ENCODE measurements around the gene GIMAP8.

Gene GIMAP8

DNA sequence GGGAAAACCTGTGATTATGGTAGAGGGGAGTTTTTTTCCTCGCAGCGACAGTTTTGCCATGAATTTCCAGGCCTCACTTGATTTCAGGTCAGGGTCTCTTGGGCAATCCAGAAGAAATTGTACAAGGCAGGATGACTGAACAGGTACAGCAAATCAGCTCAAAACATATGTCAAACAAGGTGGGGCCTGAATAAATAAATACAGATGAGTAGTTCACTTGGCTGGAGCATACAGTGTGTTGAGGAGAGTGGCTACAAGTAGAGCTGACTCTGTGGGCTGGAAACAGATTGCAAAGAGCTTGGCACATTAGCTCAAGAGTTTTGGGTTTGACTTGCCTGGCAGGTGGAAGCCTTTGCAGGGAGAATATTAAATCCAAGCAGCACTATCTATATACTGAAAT, 15.0 kb downstream of the GIMAP8 start:
- Histone ChIP-seq H2BK12ac (ENCODE audit: low read length) (no peak overlapping the region), H3K4me2 (ENCODE audit: insufficient read depth, low read length, poor library complexity, severe bottlenecking) (no peak overlapping the region), H3K4ac (ENCODE audit: low read length) (no peak overlapping the region), H3K23ac (ENCODE audit: low read depth, low read length, poor library complexity) (no peak overlapping the region), H2BK15ac (ENCODE audit: low read length) (no peak overlapping the region), H2BK5ac (ENCODE audit: low read length) (no peak overlapping the region), H3K4me1 (ENCODE audit: control insufficient read depth in 2 of 2, insufficient read depth in 1 of 2, low read depth in 1 of 2, low read length in 2 of 2) (no peaks in the 10 kb centered on the region), H3K36me3 (replicated peaks in 1 of 2; ENCODE audit: control insufficient read depth in 2 of 2, insufficient read depth in 2 of 2, low read length in 2 of 2) (no peaks in the 10 kb centered on the region), H3K9ac (ENCODE audit: low read depth, low read length, poor library complexity) (no peak overlapping the region), H3K79me1 (ENCODE audit: low read depth, low read length) (no peaks in the 10 kb centered on the region), H2BK120ac (ENCODE audit: low read depth, low read length) (no peak overlapping the region), H2AK5ac (ENCODE audit: low read depth, low read length) (no peak overlapping the region), H3K9me3 (replicated peaks in 1 of 2; ENCODE audit: control insufficient read depth in 2 of 2, insufficient read depth in 1 of 2, low read depth in 1 of 2, low read length in 2 of 2) (no peaks in the 10 kb centered on the region), H3K27me3 (ENCODE audit: control insufficient read depth in 3 of 3, insufficient read depth in 3 of 3, low read depth in 1 of 3, low read length in 3 of 3) (peaks cover 0 to 17% (median 0%) of the 10 kb centered on the region in 3 experiments), H3K14ac (ENCODE audit: low read length) (no peak overlapping the region), H2AFZ (ENCODE audit: low read length) (no peak overlapping the region), H3K4me3 (ENCODE audit: low read length in 2 of 2) (no peak overlapping the region), H4K8ac (ENCODE audit: low read depth, low read length) (no peak overlapping the region), H3K18ac (ENCODE audit: low read length) (no peak overlapping the region), H3K27ac (replicated peaks; ENCODE audit: low read length) (no peak overlapping the region), H4K91ac (ENCODE audit: low read depth, low read length, poor library complexity) (no peak overlapping the region)
- DNase-seq (ENCODE audit: low spot score), result no peak
- WGBS, 2 donors (ENCODE audit: extremely low coverage in 2 of 2, insufficient read length in 2 of 2, insufficient replicate concordance in 1 of 2), result no CpG with 5 or more reads among the region's 2 CpGs

DNA sequence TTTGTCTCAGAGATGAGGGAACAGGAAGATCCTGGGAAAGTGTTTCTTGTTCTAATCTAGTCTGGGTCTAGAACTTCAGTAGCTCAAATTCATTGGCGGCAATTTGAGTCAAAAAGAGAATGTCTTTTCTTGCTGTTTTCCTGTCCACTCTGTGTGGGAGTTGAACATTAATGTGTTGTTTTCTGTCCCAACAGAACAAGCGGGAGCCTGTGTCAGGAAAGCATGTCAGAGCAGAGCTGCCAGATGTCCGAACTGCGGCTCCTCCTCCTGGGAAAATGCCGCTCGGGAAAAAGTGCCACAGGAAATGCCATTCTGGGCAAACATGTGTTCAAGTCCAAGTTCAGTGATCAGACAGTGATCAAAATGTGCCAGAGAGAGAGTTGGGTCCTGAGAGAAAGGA, 16.0 kb downstream of the GIMAP8 start:
- no peak overlapping the region for H3K4ac ChIP-seq (ENCODE audit: low read length)
- WGBS, 2 donors (ENCODE audit: extremely low coverage in 2 of 2, insufficient read length in 2 of 2, insufficient replicate concordance in 1 of 2), result no CpG with 5 or more reads among the region's 6 CpGs
- H3K18ac ChIP-seq (ENCODE audit: low read length), result no peak overlapping the region

DNA sequence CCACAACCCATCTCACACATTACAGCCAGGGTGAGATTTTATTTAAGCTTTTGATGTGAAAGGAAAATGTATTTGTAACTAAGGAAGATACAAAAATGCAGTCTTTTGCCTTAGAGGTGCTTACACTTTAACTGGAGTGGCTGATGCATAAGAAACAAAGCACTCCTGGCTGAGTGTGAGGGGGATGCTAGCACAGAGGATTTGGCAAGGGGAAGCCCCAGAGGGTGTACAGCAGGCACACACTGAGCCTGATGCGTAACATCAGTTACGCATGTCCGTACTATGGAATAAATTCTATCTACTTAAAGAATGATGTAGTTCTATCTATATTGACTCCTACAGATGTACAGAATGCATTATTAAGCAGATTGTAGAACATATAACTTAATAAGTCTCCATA, 17.8 kb downstream of the GIMAP8 start:
- H2BK120ac ChIP-seq (ENCODE audit: low read depth, low read length), result no peak overlapping the region

More for the DNA sequence above, 16.0 kb downstream of the GIMAP8 start:
- Histone ChIP-seq H3K14ac (ENCODE audit: low read length) (no peak overlapping the region), H3K23ac (ENCODE audit: low read depth, low read length, poor library complexity) (no peak overlapping the region), H2BK5ac (ENCODE audit: low read length) (no peak overlapping the region), H3K79me1 (ENCODE audit: low read depth, low read length) (no peaks in the 10 kb centered on the region), H2AK5ac (ENCODE audit: low read depth, low read length) (no peak overlapping the region), H4K8ac (ENCODE audit: low read depth, low read length) (no peak overlapping the region), H3K9ac (ENCODE audit: low read depth, low read length, poor library complexity) (no peak overlapping the region), H3K36me3 (replicated peaks in 1 of 2; ENCODE audit: control insufficient read depth in 2 of 2, insufficient read depth in 2 of 2, low read length in 2 of 2) (no peaks in the 10 kb centered on the region), H3K4me3 (ENCODE audit: low read length in 2 of 2) (no peak overlapping the region), H3K4me2 (ENCODE audit: insufficient read depth, low read length, poor library complexity, severe bottlenecking) (no peak overlapping the region), H3K4me1 (ENCODE audit: control insufficient read depth in 2 of 2, insufficient read depth in 1 of 2, low read depth in 1 of 2, low read length in 2 of 2) (no peaks in the 10 kb centered on the region), H3K27me3 (ENCODE audit: control insufficient read depth in 3 of 3, insufficient read depth in 3 of 3, low read depth in 1 of 3, low read length in 3 of 3) (peaks cover 0 to 19% (median 0%) of the 10 kb centered on the region in 3 experiments), H3K27ac (replicated peaks; ENCODE audit: low read length) (no peak overlapping the region), H4K91ac (ENCODE audit: low read depth, low read length, poor library complexity) (no peak overlapping the region), H2BK120ac (ENCODE audit: low read depth, low read length) (no peak overlapping the region), H2AFZ (ENCODE audit: low read length) (no peak overlapping the region), H3K9me3 (replicated peaks in 1 of 2; ENCODE audit: control insufficient read depth in 2 of 2, insufficient read depth in 1 of 2, low read depth in 1 of 2, low read length in 2 of 2) (no peaks in the 10 kb centered on the region), H2BK15ac (ENCODE audit: low read length) (no peak overlapping the region), H2BK12ac (ENCODE audit: low read length) (no peak overlapping the region)
- DNase-seq (ENCODE audit: low spot score), result no peak

DNA sequence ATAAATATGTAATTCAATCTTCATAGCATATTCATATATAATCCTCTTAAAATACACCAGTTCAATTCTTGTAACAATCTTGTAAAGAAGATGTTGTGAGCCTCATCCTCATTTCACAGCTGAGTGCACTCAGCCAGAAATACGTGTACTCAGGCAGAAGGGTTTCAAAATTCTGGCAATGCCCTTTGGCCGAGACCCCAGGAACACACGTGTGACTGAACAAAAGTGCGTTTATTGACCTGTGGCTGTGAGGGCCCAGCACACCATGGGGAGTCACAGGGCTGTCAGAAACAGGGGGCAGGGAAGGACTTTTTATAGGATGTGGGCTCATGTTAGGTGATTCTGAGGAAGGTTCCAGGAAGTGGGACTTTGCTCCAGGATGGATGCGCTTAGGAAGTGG, 21.5 kb downstream of the GIMAP8 start:
- Histone ChIP-seq H4K91ac (ENCODE audit: low read depth, low read length, poor library complexity) (no peak overlapping the region), H2AK5ac (ENCODE audit: low read depth, low read length) (no peak overlapping the region), H3K79me1 (ENCODE audit: low read depth, low read length) (no peaks in the 10 kb centered on the region), H3K23ac (ENCODE audit: low read depth, low read length, poor library complexity) (no peak overlapping the region), H3K14ac (ENCODE audit: low read length) (no peak overlapping the region), H2BK120ac (ENCODE audit: low read depth, low read length) (no peak overlapping the region), H3K4me2 (ENCODE audit: insufficient read depth, low read length, poor library complexity, severe bottlenecking) (no peak overlapping the region), H2AFZ (ENCODE audit: low read length) (no peak overlapping the region), H2BK15ac (ENCODE audit: low read length) (no peak overlapping the region), H3K27ac (replicated peaks; ENCODE audit: low read length) (no peak overlapping the region), H3K27me3 (ENCODE audit: control insufficient read depth in 3 of 3, insufficient read depth in 3 of 3, low read depth in 1 of 3, low read length in 3 of 3) (peaks cover 0 to 16% (median 0%) of the 10 kb centered on the region in 3 experiments), H3K4ac (ENCODE audit: low read length) (no peak overlapping the region), H3K9me3 (replicated peaks in 1 of 2; ENCODE audit: control insufficient read depth in 2 of 2, insufficient read depth in 1 of 2, low read depth in 1 of 2, low read length in 2 of 2) (no peaks in the 10 kb centered on the region), H3K9ac (ENCODE audit: low read depth, low read length, poor library complexity) (no peak overlapping the region), H3K18ac (ENCODE audit: low read length) (no peak overlapping the region), H3K4me3 (ENCODE audit: low read length in 2 of 2) (no peak overlapping the region), H3K4me1 (ENCODE audit: control insufficient read depth in 2 of 2, insufficient read depth in 1 of 2, low read depth in 1 of 2, low read length in 2 of 2) (peaks cover 3 to 5% of the 10 kb centered on the region in 2 donors), H4K8ac (ENCODE audit: low read depth, low read length) (no peak overlapping the region), H2BK5ac (ENCODE audit: low read length) (no peak overlapping the region), H2BK12ac (ENCODE audit: low read length) (no peak overlapping the region), H3K36me3 (replicated peaks in 1 of 2; ENCODE audit: control insufficient read depth in 2 of 2, insufficient read depth in 2 of 2, low read length in 2 of 2) (no peaks in the 10 kb centered on the region)
- no peak for DNase-seq (ENCODE audit: low spot score)
- WGBS, 2 donors (ENCODE audit: extremely low coverage in 2 of 2, insufficient read length in 2 of 2, insufficient replicate concordance in 1 of 2), result no CpG with 5 or more reads among the region's 5 CpGs

More for the DNA sequence above, 17.8 kb downstream of the GIMAP8 start:
- no peak overlapping the region for H3K9ac ChIP-seq (ENCODE audit: low read depth, low read length, poor library complexity)
- H2AK5ac ChIP-seq (ENCODE audit: low read depth, low read length), result no peak overlapping the region
- H3K27me3 ChIP-seq (ENCODE audit: control insufficient read depth in 3 of 3, insufficient read depth in 3 of 3, low read depth in 1 of 3, low read length in 3 of 3), result peaks cover 0 to 19% (median 0%) of the 10 kb centered on the region in 3 experiments
- DNase-seq (ENCODE audit: low spot score), result no peak
- no peak overlapping the region for H2BK12ac ChIP-seq (ENCODE audit: low read length)
- H3K18ac ChIP-seq (ENCODE audit: low read length), result no peak overlapping the region
- WGBS, 2 donors (ENCODE audit: extremely low coverage in 2 of 2, insufficient read length in 2 of 2, insufficient replicate concordance in 1 of 2), result no CpG with 5 or more reads among the region's 3 CpGs
- no peak overlapping the region for H3K23ac ChIP-seq (ENCODE audit: low read depth, low read length, poor library complexity)
- no peak overlapping the region for H4K8ac ChIP-seq (ENCODE audit: low read depth, low read length)
- H2BK5ac ChIP-seq (ENCODE audit: low read length), result no peak overlapping the region
- no peak overlapping the region for H3K14ac ChIP-seq (ENCODE audit: low read length)
- no peak overlapping the region for H3K27ac ChIP-seq (replicated peaks; ENCODE audit: low read length)
- H3K79me1 ChIP-seq (ENCODE audit: low read depth, low read length), result no peaks in the 10 kb centered on the region
- H3K9me3 ChIP-seq (replicated peaks in 1 of 2; ENCODE audit: control insufficient read depth in 2 of 2, insufficient read depth in 1 of 2, low read depth in 1 of 2, low read length in 2 of 2), result no peaks in the 10 kb centered on the region
- H4K91ac ChIP-seq (ENCODE audit: low read depth, low read length, poor library complexity), result no peak overlapping the region
- H2AFZ ChIP-seq (ENCODE audit: low read length), result no peak overlapping the region
- no peak overlapping the region for H3K4ac ChIP-seq (ENCODE audit: low read length)
- no peaks in the 10 kb centered on the region for H3K36me3 ChIP-seq (replicated peaks in 1 of 2; ENCODE audit: control insufficient read depth in 2 of 2, insufficient read depth in 2 of 2, low read length in 2 of 2)
- H3K4me3 ChIP-seq (ENCODE audit: low read length in 2 of 2), result no peak overlapping the region
- H3K4me1 ChIP-seq (ENCODE audit: control insufficient read depth in 2 of 2, insufficient read depth in 1 of 2, low read depth in 1 of 2, low read length in 2 of 2), result peaks cover 3 to 5% of the 10 kb centered on the region in 2 donors
- H2BK15ac ChIP-seq (ENCODE audit: low read length), result no peak overlapping the region
- H3K4me2 ChIP-seq (ENCODE audit: insufficient read depth, low read length, poor library complexity, severe bottlenecking), result no peak overlapping the region

Measured in neuronal stem cell (in vitro differentiated cells).